Measurements from ENCODE around the gene CYFIP2. TPM values are rescaled to one million over a fixed set of nuclear protein-coding genes. Genes with fewer than 3 reads are reported as not detected.
A peak's percentile ranks its signal among the peaks of the same experiment; 100 is the strongest.

The CYFIP2 gene
- total and polyA plus RNA-seq, 2 of the 13 experiments (the other 11 are each of a cell fraction or from before 2014, with no cell fraction given) = 22.6 to 30.3 TPM

GRCh38 chr5:157290981-157291711, 25.2 kb downstream of the CYFIP2 start (continued):
- peak; percentile 84; the same call in 1 of the 2 replicates for TF ChIP-seq TFAP4 (IDR thresholded peaks at IDR 0.05; ENCODE audit: borderline replicate concordance, low read depth)
- TF ChIP-seq ZNF670 (CRISPR knock-in tag; IDR thresholded peaks at IDR 0.05; ENCODE audit: borderline replicate concordance) = 0 out of 2 replicates have a peak, but pooled peaks have one; percentile 59
- TF ChIP-seq BRF2 (CRISPR knock-in tag; IDR thresholded peaks at IDR 0.05) = peak; percentile 91
- no peak for TF ChIP-seq TRIM22 (IDR thresholded peaks at IDR 0.05)
- TF ChIP-seq PRMT3 (CRISPR knock-in tag; IDR thresholded peaks at IDR 0.05; ENCODE audit: borderline replicate concordance, low read depth) = no peak
- peak; percentile 78 for TF ChIP-seq ZNF205 (CRISPR knock-in tag; IDR thresholded peaks at IDR 0.05)
- peak; percentile 54; the same call in 1 of the 2 replicates for TF ChIP-seq ZBTB21 (CRISPR knock-in tag; IDR thresholded peaks at IDR 0.05)
- TF ChIP-seq ZNF34 (CRISPR knock-in tag; IDR thresholded peaks at IDR 0.05; ENCODE audit: borderline replicate concordance) = no peak
- peak; percentile 84 for TF ChIP-seq ZMAT3 (CRISPR knock-in tag; conservative IDR thresholded peaks at IDR 0.05)
- peak; percentile 21; the same call in 1 of the 2 replicates for TF ChIP-seq ZNF770 (CRISPR knock-in tag; IDR thresholded peaks at IDR 0.05)
- no peak for TF ChIP-seq NFE2L2 (IDR thresholded peaks at IDR 0.05; ENCODE audit: low read length)
- TF ChIP-seq SNAPC2 (CRISPR knock-in tag; IDR thresholded peaks at IDR 0.05) = peak; percentile 93
- TF ChIP-seq PPARG (CRISPR knock-in tag; conservative IDR thresholded peaks at IDR 0.05) = peak; percentile 96
- no peak for TF ChIP-seq AKNA (CRISPR knock-in tag; IDR thresholded peaks at IDR 0.05; ENCODE audit: borderline replicate concordance)
- peak; percentile 89 for TF ChIP-seq ETV5 (CRISPR knock-in tag; IDR thresholded peaks at IDR 0.05; ENCODE audit: borderline replicate concordance)
- TF ChIP-seq RCOR2 (CRISPR knock-in tag; IDR thresholded peaks at IDR 0.05) = peak; percentile 86
- no peak for TF ChIP-seq MATR3 (CRISPR knock-in tag; IDR thresholded peaks at IDR 0.05)
